ENCODE data around the gene PTGER4. TPM values are rescaled to one million over a fixed set of nuclear protein-coding genes. Genes with fewer than 3 reads are reported as not detected.

PTGER4 gene
- total and polyA plus RNA-seq, 3 experiments from 2014 or later = 49.5 to 84.1 (median 53.9) TPM

DNA sequence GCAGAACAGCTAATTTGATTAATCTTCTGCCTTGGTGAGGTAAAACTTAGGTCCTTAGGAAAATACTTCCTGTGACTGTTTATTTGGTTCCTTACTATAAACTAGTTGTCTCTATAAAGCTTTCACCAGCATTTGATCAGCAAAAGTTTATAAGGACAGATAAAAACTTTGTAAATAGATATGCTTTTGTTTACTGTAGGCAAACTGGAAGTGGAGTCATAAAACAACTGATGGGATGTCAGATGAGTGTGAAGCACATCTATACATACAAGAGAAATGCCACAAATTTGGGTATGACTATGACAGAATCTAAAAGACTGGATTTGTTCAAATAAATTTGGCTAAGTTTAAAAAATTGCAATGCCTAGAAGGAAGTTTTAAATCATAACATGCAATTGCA lies 5.5 kb downstream of the PTGER4 start:
- Mint-ChIP-seq H3K27me3 (peaks cover 0 to 1% of the 10 kb centered on the region in 2 donors), H3K4me3 (peak overlapping the region; percentile 87 to 100 (median 98)), H3K9me3 (no peaks in the 10 kb centered on the region), H3K27ac (peak overlapping the region in 7 of 8 donors; percentile 57 to 95 (median 94)), H3K36me3 (peaks cover 11 to 92% (median 15%) of the 10 kb centered on the region in 3 donors), H3K4me1 (peaks cover 64 to 70% (median 68%) of the 10 kb centered on the region in 3 donors)
- peaks cover 56% of the 10 kb centered on the region for H3K4me1 ChIP-seq (ENCODE audit: insufficient read depth, low read length)
- no peak overlapping the region for H3K27ac ChIP-seq (ENCODE audit: low read depth, low read length)
- H3K36me3 ChIP-seq (ENCODE audit: insufficient read depth, low read length) = peaks cover 7% of the 10 kb centered on the region
- no peak for DNase-seq
- CTCF ChIA-PET = interaction anchor here (0.6 to 2.8 kb wide), 8 partner anchors 8 to 736 kb away, joined by 3 to 13 read pairs (median 4); no protein-coding TSS in a partner anchor
- no peaks in the 10 kb centered on the region for H3K9me3 ChIP-seq (ENCODE audit: low read length)
- POLR2A ChIA-PET = interaction anchor here (1.7 kb wide), 1 partner anchor 32 kb away, joined by 7 read pairs; no protein-coding TSS in a partner anchor
- no peaks in the 10 kb centered on the region for H3K27me3 ChIP-seq (ENCODE audit: insufficient read depth, low read length, poor library complexity, severe bottlenecking)
- H3K4me3 ChIP-seq (ENCODE audit: low read length) = peak overlapping the region; percentile 36

GRCh38 chr5:40685976-40686486 lies 6.3 kb downstream of the PTGER4 start:
- Histone ChIP-seq H3K27ac (ENCODE audit: low read depth, low read length) (no peak overlapping the region), H3K4me3 (ENCODE audit: low read length) (peak overlapping the region; percentile 36)
- H3K36me3 Mint-ChIP-seq = peaks cover 11 to 90% (median 16%) of the 10 kb centered on the region in 3 donors

GRCh38 chr5:40687321-40687720 lies 7.6 kb downstream of the PTGER4 start:
- Mint-ChIP-seq H3K4me1 (peaks cover 80 to 90% (median 88%) of the 10 kb centered on the region in 3 donors), H3K36me3 (peaks cover 8 to 89% (median 16%) of the 10 kb centered on the region in 3 donors), H3K27me3 (no peaks in the 10 kb centered on the region), H3K27ac (peak overlapping the region; percentile 72 to 96 (median 94)), H3K9me3 (no peaks in the 10 kb centered on the region), H3K4me3 (peak overlapping the region; percentile 91 to 100 (median 98))
- POLR2A ChIA-PET = no interaction called here
- Histone ChIP-seq H3K27ac (ENCODE audit: low read depth, low read length) (no peak overlapping the region), H3K9me3 (ENCODE audit: low read length) (no peaks in the 10 kb centered on the region), H3K4me1 (ENCODE audit: insufficient read depth, low read length) (peaks cover 60% of the 10 kb centered on the region), H3K27me3 (ENCODE audit: insufficient read depth, low read length, poor library complexity, severe bottlenecking) (no peaks in the 10 kb centered on the region), H3K36me3 (ENCODE audit: insufficient read depth, low read length) (peaks cover 9% of the 10 kb centered on the region), H3K4me3 (ENCODE audit: low read length) (peak overlapping the region; percentile 1)
- peak in 2 of 5 donors; percentile 21 to 39 for DNase-seq
- CTCF ChIA-PET = interaction anchor here (1.1 to 2.3 kb wide), 2 partner anchors 246 to 739 kb away, joined by 3 to 13 read pairs; no protein-coding TSS in a partner anchor

More at GRCh38 chr5:40685976-40686486, 6.3 kb downstream of the PTGER4 start:
- H3K27ac Mint-ChIP-seq = peak overlapping the region; percentile 57 to 95 (median 94)
- H3K4me1 Mint-ChIP-seq = peaks cover 70 to 78% (median 77%) of the 10 kb centered on the region in 3 donors
- POLR2A ChIA-PET = interaction anchor here (0.7 to 1.7 kb wide), 4 partner anchors 13 to 326 kb away, joined by 3 to 7 read pairs (median 4); no protein-coding TSS in a partner anchor
- peak overlapping the region; percentile 87 to 100 (median 98) for H3K4me3 Mint-ChIP-seq
- H3K9me3 Mint-ChIP-seq = no peaks in the 10 kb centered on the region
- Histone ChIP-seq H3K4me1 (ENCODE audit: insufficient read depth, low read length) (peaks cover 60% of the 10 kb centered on the region), H3K9me3 (ENCODE audit: low read length) (no peaks in the 10 kb centered on the region), H3K27me3 (ENCODE audit: insufficient read depth, low read length, poor library complexity, severe bottlenecking) (no peaks in the 10 kb centered on the region), H3K36me3 (ENCODE audit: insufficient read depth, low read length) (peaks cover 4% of the 10 kb centered on the region)
- H3K27me3 Mint-ChIP-seq = peaks cover 0 to 1% of the 10 kb centered on the region in 2 donors
- no peak for DNase-seq
- CTCF ChIA-PET = interaction anchor here (0.7 to 2.8 kb wide), 11 partner anchors 8 to 737 kb away, joined by 3 to 13 read pairs (median 3); no protein-coding TSS in a partner anchor

DNA sequence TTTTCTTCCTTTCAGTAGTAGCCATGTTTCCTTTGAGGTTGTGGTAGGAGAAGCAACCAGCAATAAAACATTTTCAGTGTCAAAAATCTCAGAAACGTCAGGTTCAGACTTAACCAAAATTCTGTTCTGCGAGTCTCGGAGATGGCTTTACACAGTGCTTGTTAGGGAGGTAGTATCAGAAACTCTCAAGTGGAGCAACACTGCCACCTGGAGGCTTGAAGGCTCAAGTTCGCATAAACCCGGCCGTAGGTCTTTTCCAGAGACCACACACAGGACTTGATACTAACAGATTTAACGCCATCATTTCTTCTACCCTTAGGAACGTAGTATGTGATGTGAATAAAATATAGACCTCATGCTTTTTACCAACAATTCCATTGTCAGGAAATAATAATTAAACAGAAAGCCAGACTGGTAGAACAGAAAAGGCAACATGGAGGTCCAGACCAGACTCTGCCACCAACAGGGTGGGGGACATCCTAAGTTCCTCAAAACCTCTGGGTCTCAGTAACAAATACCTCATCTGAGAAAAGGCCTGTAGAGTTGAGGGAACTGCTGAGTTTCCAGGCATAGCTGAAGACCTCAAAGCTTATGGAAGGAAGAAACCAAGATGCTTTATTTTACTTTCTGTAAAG lies 8.5 kb downstream of the PTGER4 start:
- Mint-ChIP-seq H3K27ac (peak overlapping the region; percentile 84 to 96 (median 94)), H3K4me1 (peaks cover 80 to 93% (median 88%) of the 10 kb centered on the region in 3 donors), H3K27me3 (no peaks in the 10 kb centered on the region), H3K4me3 (peak overlapping the region; percentile 91 to 100 (median 98)), H3K9me3 (no peaks in the 10 kb centered on the region), H3K36me3 (peaks cover 10 to 85% (median 17%) of the 10 kb centered on the region in 3 donors)
- peak overlapping the region; percentile 1 for H3K4me3 ChIP-seq (ENCODE audit: low read length)
- peaks cover 13% of the 10 kb centered on the region for H3K36me3 ChIP-seq (ENCODE audit: insufficient read depth, low read length)
- H3K27me3 ChIP-seq (ENCODE audit: insufficient read depth, low read length, poor library complexity, severe bottlenecking) = no peaks in the 10 kb centered on the region
- no peak overlapping the region for H3K27ac ChIP-seq (ENCODE audit: low read depth, low read length)
- POLR2A ChIA-PET = no interaction called here
- H3K9me3 ChIP-seq (ENCODE audit: low read length) = no peaks in the 10 kb centered on the region
- peak; percentile 72 to 87 (median 81) for DNase-seq
- peaks cover 60% of the 10 kb centered on the region for H3K4me1 ChIP-seq (ENCODE audit: insufficient read depth, low read length)
- CTCF ChIA-PET = interaction anchor here (0.9 to 4.5 kb wide), 3 partner anchors 522 to 740 kb away, joined by 3 to 21 read pairs (median 3); no protein-coding TSS in a partner anchor

- H3K27ac ChIP-seq (ENCODE audit: low read depth, low read length) = no peak overlapping the region
- H3K27me3 Mint-ChIP-seq = no peaks in the 10 kb centered on the region
- peak overlapping the region; percentile 84 to 96 (median 94) for H3K27ac Mint-ChIP-seq
- H3K4me1 ChIP-seq (ENCODE audit: insufficient read depth, low read length) = peaks cover 60% of the 10 kb centered on the region
- H3K4me3 ChIP-seq (ENCODE audit: low read length) = no peak overlapping the region
- DNase-seq = no peak
- H3K4me3 Mint-ChIP-seq = peak overlapping the region in 5 of 7 donors; percentile 13 to 99 (median 91)
- peaks cover 74 to 88% (median 84%) of the 10 kb centered on the region in 3 donors for H3K4me1 Mint-ChIP-seq
- peaks cover 14% of the 10 kb centered on the region for H3K36me3 ChIP-seq (ENCODE audit: insufficient read depth, low read length)
- H3K27me3 ChIP-seq (ENCODE audit: insufficient read depth, low read length, poor library complexity, severe bottlenecking) = no peaks in the 10 kb centered on the region
- no peaks in the 10 kb centered on the region for H3K9me3 Mint-ChIP-seq
- H3K36me3 Mint-ChIP-seq = peaks cover 10 to 83% (median 17%) of the 10 kb centered on the region in 3 donors
- ChIA-PET POLR2A (no interaction called here), CTCF (interaction anchor here (0.9 to 4.5 kb wide), 4 partner anchors 319 to 740 kb away, joined by 3 to 21 read pairs (median 3); no protein-coding TSS in a partner anchor)
- H3K9me3 ChIP-seq (ENCODE audit: low read length) = no peaks in the 10 kb centered on the region
Observed at GRCh38 chr5:40688996-40689395, 9.3 kb downstream of the PTGER4 start.

GRCh38 chr5:40689438-40689837 lies 9.7 kb downstream of the PTGER4 start:
- Histone ChIP-seq H3K4me1 (ENCODE audit: insufficient read depth, low read length) (peaks cover 58% of the 10 kb centered on the region), H3K9me3 (ENCODE audit: low read length) (no peaks in the 10 kb centered on the region), H3K36me3 (ENCODE audit: insufficient read depth, low read length) (peaks cover 19% of the 10 kb centered on the region), H3K4me3 (ENCODE audit: low read length) (no peak overlapping the region), H3K27ac (ENCODE audit: low read depth, low read length) (no peak overlapping the region), H3K27me3 (ENCODE audit: insufficient read depth, low read length, poor library complexity, severe bottlenecking) (no peaks in the 10 kb centered on the region)
- CTCF ChIA-PET = interaction anchor here (0.9 to 4.5 kb wide), 4 partner anchors 320 to 741 kb away, joined by 3 to 21 read pairs (median 3); no protein-coding TSS in a partner anchor
- Mint-ChIP-seq H3K27ac (peak overlapping the region in 7 of 8 donors; percentile 73 to 95 (median 94)), H3K9me3 (no peaks in the 10 kb centered on the region), H3K36me3 (peaks cover 10 to 83% (median 18%) of the 10 kb centered on the region in 3 donors), H3K4me3 (peak overlapping the region in 4 of 7 donors; percentile 27 to 62 (median 40)), H3K27me3 (no peaks in the 10 kb centered on the region), H3K4me1 (peaks cover 70 to 83% (median 80%) of the 10 kb centered on the region in 3 donors)
- no peak for DNase-seq
- POLR2A ChIA-PET = no interaction called here

DNA sequence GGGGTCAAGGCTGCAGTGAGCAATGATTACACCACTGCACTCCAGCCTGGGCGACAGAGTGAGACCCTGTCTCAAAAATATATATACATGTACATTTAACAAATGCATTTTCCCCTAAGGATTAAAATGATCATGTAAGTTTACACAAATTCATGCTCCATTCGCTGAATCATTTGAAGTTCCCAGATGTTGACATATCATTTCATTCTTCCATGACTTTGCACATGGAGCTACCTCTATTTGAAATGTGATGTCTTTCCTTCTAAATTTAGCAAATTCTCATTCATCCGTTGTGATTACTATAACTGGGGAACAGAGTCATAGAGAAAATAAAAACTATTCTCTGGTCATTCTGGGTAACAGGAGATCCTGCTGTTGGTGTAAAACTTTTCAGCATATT lies 10.6 kb downstream of the PTGER4 start:
- H3K36me3 ChIP-seq (ENCODE audit: insufficient read depth, low read length) = peaks cover 23% of the 10 kb centered on the region
- Mint-ChIP-seq H3K4me3 (peak overlapping the region in 4 of 7 donors; percentile 16 to 57 (median 38)), H3K4me1 (peaks cover 66 to 77% (median 73%) of the 10 kb centered on the region in 3 donors), H3K36me3 (peaks cover 10 to 84% (median 24%) of the 10 kb centered on the region in 3 donors), H3K27ac (peak overlapping the region in 7 of 8 donors; percentile 1 to 95 (median 53)), H3K27me3 (no peaks in the 10 kb centered on the region), H3K9me3 (no peaks in the 10 kb centered on the region)
- POLR2A ChIA-PET = no interaction called here
- H3K4me1 ChIP-seq (ENCODE audit: insufficient read depth, low read length) = peaks cover 49% of the 10 kb centered on the region
- CTCF ChIA-PET = interaction anchor here (0.8 to 4.5 kb wide), 3 partner anchors 9 to 742 kb away, joined by 3 to 21 read pairs (median 3); partner anchors contain the start of gene PTGER4
- H3K27me3 ChIP-seq (ENCODE audit: insufficient read depth, low read length, poor library complexity, severe bottlenecking) = no peaks in the 10 kb centered on the region
- no peak overlapping the region for H3K27ac ChIP-seq (ENCODE audit: low read depth, low read length)
- no peak overlapping the region for H3K4me3 ChIP-seq (ENCODE audit: low read length)
- no peaks in the 10 kb centered on the region for H3K9me3 ChIP-seq (ENCODE audit: low read length)
- DNase-seq = no peak

Data from CD8-positive, alpha-beta memory T cell (primary cell).